Right renal pelvis (tissue), 4 donors: Measurements from ENCODE around the gene FAM174B. TPM values are rescaled to one million over a fixed set of nuclear protein-coding genes. Genes with fewer than 3 reads are reported as not detected.

ENCODE experiments used
- DNase-seq, 4 donors: peaks; one replicate each; pipeline ENCODE4 v3.0.0-alpha.2; 2013; ENCODE audit warnings: low read depth in 4 of 4, low spot score in 3 of 4, missing footprints in 1 of 4
- polyA plus RNA-seq, 4 donors: library from polyadenylated mRNA; unstranded; fragments of 120-200 nt; gene quantifications; one replicate each; pipeline ENCODE4 v1.2.1, GENCODE V29; 2013; ENCODE audit not compliant: insufficient read length in 4 of 4

The FAM174B gene
- polyA plus RNA-seq, 4 donors = 28.3 to 37.9 (median 32.6) TPM

DNA sequence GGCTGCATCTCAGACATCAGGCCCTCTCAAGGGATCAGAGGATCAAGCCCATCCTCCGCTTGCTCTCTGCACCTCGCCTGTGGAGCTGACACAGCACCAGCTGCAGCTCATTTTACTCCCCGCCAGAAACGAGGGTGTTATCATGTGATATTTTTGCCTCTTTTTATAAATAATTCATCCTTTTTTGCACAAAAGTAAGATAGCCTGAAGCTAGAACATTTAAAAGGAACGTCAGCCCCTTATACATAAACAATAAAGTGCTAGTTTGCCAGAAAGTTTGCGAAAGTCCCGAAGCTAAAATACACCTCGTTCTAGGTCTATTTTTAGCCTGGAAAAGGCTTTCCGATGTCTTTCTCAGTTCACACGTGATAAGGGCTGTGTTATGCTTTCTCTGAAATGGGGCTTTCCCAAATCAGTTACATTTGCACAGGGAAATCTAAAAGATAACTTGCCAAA lies 9.6 kb upstream of the FAM174B start:
- no peak for DNase-seq

- no peak for DNase-seq
These were observed 8.8 kb upstream of the FAM174B start for GRCh38 chr15:92664178-92664900.

DNA sequence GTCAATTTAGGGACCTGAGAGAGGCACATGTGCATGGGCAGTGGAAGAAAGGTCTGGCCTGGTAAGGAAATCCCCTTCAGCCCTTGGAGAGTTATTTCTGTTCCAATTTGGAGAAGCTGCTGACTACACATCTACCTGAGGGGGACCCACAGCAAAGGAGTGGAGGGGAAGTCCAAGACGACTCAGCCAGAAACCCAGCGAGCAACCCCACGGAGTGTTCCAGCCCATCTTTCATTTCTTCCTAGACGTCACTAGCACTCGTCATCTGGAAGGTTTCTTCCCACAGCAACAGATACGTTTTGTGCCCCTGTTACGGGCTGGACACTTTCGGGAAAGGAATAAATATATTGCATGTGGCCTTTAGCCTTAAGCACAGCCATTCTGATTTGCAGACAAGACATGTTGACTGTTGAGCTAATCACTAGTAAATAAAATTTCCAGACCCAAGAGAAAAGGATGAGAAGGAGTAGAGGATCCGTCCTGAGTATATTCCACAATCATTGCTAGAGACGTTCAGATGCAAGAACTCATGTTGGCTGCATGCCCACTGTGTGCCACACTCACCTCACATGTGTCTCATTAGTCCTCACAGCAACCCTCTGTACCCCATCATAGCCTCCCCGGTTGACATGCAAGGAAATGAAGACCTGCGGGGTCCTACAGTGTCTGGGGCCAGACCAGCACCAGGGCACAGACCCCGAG lies 7.8 kb upstream of the FAM174B start:
- no peak for DNase-seq

- DNase-seq = no peak
These were observed 7.2 kb upstream of the FAM174B start for GRCh38 chr15:92662762-92663161.

DNA sequence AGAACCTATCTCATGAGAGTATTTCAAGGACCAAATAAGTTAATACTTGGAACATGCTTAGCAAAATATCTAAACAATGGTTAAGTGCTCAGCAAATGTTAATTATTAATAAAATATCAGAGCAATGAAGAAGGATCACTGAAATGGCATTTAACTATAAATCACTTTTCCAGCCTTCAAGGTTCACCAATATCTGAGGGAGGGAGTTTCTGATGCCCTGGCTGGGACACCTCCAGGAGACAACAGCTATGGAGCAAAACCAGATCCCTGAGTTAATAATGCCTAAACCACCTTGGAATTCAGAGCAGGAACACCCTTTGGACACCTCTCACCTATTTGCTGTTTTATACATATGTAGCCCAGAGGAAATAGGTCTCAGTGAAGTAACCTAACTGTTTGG lies 6.4 kb upstream of the FAM174B start:
- no peak for DNase-seq

GRCh38 chr15:92661069-92661468 lies 5.5 kb upstream of the FAM174B start:
- no peak for DNase-seq

- DNase-seq = no peak
These were observed 1.9 kb upstream of the FAM174B start for GRCh38 chr15:92657486-92657885.

GRCh38 chr15:92656089-92656488 lies 514 bp upstream of the FAM174B start:
- DNase-seq = no peak

GRCh38 chr15:92654662-92655061 lies 913 bp downstream of the FAM174B start:
- DNase-seq = no peak

- no peak for DNase-seq
These were observed 1.6 kb downstream of the FAM174B start for GRCh38 chr15:92653836-92654539.

- DNase-seq = no peak
These were observed 2.2 kb downstream of the FAM174B start for GRCh38 chr15:92653366-92653765.

DNA sequence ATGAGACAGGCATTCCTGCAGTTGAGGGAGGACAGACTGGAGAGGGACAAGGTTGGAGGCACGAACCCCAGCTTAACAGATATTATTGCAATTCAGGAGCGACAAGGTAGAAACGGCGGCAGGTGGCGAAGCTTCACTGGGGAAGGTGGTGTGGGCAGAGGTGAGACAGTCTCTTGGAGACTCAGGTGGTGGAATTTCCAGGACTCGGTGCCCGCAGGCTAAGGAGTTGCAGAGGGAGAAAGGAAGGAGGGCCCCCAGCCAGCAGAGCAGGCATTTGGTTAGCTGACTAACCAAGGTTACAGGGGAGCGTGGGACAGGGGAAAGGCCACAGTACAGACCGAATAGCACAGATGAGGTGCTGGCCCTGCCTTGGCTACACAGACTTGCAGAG lies 3.0 kb downstream of the FAM174B start:
- no peak for DNase-seq

DNA sequence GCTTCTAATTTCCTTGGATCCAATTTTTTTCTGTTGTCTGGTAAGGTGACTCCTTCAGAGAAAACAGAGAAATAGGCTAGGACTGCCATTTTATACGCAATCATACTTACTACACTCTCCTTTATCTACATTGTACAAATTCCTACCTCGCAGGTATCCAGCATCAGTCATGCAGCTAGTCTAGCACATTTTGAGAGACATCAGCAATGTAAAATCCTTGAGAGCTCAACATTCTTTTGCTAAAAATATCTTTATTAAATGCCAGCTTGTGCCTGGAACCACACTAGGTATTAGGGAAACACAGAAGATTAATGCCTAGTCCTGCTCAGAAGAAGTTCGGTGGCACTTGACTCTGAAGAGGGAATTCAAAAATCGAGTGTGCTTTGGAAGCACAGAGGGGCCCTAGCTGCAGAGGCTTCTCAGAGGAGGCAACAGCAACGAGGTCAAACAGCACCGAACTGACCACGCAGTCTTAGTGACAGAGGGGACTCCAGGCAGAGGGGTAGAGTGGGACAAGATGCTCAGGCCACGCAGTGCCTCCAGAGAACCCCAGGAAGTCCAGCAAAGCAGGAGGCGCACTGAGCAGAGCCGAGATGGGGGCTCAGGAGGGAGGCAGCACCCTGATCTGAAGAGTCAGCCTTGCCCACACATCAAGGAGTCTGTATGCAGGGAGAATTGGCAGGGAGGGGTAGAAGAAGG lies 3.5 kb downstream of the FAM174B start:
- DNase-seq = no peak

DNA sequence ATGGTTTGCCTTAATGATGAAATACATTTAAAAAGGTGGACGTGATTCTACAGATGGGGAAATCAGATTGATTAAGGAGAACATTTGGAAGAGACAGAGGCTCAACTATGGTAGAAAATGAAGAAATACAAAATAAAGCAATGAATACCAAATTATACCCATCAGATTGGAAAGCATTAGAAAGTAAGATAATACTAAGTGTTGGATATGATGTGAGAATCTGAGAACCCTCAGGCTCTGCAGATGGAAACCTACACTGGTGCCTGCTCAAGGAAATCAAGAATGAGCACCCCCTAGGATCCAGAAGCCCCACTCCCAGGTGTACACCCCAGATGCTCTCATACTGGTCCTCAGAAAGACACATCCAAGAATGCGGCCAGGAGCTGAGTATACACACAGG lies 4.6 kb downstream of the FAM174B start:
- DNase-seq = no peak

DNA sequence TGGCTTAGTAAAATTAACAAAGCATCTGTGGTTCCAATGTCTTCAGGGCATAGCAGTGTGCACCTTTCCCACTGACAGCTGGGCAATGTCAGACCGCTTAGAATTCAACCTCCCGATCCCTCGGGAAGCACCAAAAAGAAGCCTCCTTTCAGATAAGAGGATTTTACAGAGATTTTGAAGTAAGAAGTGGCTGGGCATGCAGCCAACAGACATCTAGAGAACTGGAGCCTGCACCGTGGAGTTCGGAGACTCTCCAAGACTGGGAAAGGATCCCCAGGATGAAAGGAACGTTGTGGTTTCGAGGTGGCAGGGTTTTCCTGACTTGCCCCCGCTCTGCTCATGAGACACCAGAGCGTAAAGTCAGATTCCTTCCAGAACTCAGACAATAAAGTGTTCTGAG lies 5.3 kb downstream of the FAM174B start:
- no peak for DNase-seq

GRCh38 chr15:92648190-92648875 lies 7.2 kb downstream of the FAM174B start:
- no peak for DNase-seq

- DNase-seq = no peak
These were observed 8.0 kb downstream of the FAM174B start for GRCh38 chr15:92647467-92648163.

DNA sequence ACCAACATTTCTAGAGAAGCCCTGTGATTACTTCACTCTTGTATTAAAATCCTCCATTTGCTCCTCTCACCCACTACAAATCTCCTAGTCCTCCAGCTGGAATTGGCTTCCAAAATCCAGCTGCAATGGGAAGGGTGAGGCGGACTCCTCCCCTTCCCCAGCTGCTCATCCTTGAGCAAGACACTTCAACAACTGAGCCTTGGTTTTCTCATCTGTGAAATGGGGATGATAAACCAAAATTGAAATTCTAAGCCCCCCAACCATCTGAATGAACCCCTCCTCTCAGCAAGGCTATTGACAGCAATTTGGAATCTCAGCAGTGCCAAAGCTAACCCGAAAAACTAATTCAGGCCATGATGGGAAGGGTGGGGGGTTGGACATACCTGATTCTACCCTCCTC lies 9.4 kb downstream of the FAM174B start:
- no peak for DNase-seq

GRCh38 chr15:92645731-92646130 lies 9.8 kb downstream of the FAM174B start:
- no peak for DNase-seq
